GM12874 (cell line): Measurements from ENCODE around the gene PSMD3.

Experiments
- TF ChIP-seq, protein P1 (sequence below): IDR thresholded peaks from 2 replicates; pipeline ENCODE4 v1.5.1; 2011; ENCODE audit warnings: low read depth, mild to moderate bottlenecking, control low read depth, low read length, moderate library complexity; ENCODE audit not compliant: insufficient read depth

The PSMD3 gene

DNA sequence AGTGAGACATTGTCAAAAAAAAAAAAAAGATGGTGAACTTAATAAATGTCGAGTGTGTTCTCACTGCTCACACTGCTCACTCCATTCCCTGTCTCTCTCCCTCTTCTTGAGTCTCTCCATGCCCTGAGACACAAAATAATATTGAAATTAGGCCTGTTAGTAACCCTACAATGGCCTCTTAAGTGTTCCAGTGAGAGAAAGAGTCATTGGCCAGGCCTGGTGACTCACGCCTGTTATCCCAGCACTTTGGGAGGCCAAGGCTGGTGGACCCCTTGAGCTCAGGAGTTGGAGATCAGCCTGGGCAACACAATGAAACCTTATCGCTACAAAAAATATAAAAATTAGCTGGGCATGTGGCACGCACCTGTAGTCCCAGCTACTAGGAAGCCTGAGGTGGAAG is 18.5 kb downstream of the PSMD3 start:
- TF ChIP-seq, protein P1, sequence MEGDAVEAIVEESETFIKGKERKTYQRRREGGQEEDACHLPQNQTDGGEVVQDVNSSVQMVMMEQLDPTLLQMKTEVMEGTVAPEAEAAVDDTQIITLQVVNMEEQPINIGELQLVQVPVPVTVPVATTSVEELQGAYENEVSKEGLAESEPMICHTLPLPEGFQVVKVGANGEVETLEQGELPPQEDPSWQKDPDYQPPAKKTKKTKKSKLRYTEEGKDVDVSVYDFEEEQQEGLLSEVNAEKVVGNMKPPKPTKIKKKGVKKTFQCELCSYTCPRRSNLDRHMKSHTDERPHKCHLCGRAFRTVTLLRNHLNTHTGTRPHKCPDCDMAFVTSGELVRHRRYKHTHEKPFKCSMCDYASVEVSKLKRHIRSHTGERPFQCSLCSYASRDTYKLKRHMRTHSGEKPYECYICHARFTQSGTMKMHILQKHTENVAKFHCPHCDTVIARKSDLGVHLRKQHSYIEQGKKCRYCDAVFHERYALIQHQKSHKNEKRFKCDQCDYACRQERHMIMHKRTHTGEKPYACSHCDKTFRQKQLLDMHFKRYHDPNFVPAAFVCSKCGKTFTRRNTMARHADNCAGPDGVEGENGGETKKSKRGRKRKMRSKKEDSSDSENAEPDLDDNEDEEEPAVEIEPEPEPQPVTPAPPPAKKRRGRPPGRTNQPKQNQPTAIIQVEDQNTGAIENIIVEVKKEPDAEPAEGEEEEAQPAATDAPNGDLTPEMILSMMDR, result no peak

DNA sequence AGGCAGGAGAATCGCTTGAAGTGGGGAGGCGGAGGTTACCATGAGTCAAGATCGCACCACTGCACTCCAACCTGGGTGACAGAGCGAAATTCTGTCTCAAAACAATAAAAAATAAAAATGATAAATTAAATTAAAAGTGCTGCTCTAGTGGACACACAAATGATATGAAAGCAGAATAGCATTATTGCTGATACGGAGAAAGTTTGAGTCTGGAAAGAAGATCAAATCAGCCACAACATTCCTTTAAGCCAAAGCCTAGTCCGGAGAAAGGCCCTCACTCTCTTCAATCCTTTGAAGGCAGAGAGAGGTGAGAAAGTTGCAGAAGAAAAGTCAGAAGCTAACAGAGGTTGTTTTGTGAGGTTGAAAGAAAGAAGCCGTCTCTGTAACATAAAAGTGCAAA is 19.6 kb downstream of the PSMD3 start:
- TF ChIP-seq, protein P1, result no peak

DNA sequence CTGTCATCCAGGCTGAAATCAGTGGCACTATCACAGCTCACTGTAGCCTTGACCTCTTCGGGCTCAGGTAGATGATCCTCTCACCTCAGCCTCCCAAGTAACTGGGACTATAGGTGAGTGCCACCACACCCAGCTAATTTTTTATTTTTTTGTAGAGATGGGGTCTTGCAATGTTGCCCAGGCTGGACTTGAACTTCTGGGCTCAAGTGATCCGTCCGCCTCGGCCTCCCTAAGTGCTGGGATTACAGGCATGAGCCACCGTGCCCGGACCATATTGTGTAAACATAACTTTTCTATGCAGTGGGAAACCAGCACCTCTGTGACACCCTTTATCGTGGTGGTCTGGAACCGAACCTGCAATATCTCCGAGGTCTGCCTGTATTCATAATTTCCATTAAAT is 23.5 kb downstream of the PSMD3 start:
- TF ChIP-seq, protein P1, result no peak

DNA sequence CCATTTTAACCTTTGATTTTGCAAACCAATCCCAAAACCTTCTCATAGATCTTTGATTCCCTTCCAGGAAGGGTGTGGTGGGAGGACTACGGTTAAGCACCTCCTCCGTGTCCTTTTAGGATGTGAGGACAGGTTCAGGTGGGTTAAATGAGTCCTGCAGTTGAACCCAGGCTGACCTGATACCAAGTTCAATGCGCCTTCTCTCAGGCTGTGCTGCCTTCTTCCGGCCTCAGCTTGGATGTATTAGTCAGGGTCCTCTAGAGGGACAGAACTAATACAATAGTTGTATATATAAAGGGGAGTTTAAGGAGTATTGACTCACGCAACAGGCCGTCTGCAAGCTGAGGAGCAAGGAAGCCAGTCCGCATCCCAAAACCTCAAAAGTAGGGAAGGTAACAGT is 24.1 kb downstream of the PSMD3 start:
- TF ChIP-seq, protein P1, result no peak

DNA sequence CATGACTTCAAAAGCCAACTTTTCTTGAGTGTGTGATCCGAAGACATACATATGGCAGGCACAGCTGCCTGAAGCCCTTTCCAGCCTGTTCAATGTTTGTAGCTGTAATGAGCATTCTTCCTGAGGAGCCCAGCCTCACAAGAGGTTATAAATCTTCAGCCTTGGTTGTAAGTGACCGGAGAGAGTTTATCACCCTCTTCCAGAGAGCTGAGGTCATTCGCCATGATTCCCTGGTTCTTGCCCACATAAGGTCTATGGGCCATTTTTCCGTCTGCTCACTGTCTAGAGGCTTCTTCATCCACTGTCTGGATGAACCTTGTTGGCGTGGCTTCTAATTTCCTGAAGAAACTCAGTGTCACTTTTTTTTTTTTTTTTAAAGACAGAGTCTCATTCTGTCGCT is 24.9 kb downstream of the PSMD3 start:
- TF ChIP-seq, protein P1, result no peak

DNA sequence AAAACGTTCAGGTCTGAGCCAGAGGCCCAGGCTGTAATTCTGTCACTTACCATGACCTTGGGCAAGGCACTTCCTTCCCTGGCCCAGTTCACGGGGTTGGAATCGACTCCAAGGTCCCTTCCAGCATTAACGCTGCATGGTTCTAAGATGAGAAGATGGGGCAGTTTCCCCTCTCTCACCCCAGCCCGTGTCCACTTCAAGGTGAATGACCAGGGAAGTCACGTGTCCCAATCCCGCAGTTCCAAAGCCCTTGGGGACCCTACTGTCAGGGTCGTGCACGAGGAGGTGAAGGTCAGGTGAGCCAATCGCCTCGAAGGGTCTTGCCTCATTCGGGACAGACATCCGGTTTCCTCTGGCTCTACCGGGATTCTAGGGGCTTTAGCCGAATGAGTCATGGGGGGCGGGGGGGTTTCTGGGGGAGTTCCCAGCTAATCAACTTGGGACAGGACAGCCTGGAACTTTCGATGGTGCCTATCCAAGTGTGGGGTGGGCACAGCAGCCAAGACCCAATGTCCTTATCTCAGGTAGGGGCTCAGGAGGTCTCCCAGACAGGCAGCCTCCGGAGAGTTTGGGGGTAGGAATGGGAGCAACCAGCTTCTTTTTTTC is 33.9 kb downstream of the PSMD3 start:
- TF ChIP-seq, protein P1, result no peak

DNA sequence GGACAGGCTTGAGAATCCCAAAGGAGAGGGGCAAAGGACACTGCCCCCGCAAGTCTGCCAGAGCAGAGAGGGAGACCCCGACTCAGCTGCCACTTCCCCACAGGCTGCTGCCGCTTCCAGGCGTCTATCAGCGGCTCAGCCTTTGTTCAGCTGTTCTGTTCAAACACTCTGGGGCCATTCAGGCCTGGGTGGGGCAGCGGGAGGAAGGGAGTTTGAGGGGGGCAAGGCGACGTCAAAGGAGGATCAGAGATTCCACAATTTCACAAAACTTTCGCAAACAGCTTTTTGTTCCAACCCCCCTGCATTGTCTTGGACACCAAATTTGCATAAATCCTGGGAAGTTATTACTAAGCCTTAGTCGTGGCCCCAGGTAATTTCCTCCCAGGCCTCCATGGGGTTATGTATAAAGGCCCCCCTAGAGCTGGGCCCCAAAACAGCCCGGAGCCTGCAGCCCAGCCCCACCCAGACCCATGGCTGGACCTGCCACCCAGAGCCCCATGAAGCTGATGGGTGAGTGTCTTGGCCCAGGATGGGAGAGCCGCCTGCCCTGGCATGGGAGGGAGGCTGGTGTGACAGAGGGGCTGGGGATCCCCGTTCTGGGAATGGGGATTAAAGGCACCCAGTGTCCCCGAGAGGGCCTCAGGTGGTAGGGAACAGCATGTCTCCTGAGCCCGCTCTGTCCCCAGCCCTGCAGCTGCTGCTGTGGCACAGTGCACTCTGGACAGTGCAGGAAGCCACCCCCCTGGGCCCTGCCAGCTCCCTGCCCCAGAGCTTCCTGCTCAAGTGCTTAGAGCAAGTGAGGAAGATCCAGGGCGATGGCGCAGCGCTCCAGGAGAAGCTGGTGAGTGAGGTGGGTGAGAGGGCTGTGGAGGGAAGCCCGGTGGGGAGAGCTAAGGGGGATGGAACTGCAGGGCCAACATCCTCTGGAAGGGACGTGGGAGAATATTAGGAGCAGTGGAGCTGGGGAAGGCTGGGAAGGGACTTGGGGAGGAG is 34.7 kb downstream of the PSMD3 start, which contains the start of gene CSF3:
Gene CSF3 (plus strand): TSS at position 436 of the 993 bp plus-strand sequence. CDS start 35 bp downstream, at position 471.
- TF ChIP-seq, protein P1, result no peak
